ENCODE data around the gene TNFRSF25.

DNA sequence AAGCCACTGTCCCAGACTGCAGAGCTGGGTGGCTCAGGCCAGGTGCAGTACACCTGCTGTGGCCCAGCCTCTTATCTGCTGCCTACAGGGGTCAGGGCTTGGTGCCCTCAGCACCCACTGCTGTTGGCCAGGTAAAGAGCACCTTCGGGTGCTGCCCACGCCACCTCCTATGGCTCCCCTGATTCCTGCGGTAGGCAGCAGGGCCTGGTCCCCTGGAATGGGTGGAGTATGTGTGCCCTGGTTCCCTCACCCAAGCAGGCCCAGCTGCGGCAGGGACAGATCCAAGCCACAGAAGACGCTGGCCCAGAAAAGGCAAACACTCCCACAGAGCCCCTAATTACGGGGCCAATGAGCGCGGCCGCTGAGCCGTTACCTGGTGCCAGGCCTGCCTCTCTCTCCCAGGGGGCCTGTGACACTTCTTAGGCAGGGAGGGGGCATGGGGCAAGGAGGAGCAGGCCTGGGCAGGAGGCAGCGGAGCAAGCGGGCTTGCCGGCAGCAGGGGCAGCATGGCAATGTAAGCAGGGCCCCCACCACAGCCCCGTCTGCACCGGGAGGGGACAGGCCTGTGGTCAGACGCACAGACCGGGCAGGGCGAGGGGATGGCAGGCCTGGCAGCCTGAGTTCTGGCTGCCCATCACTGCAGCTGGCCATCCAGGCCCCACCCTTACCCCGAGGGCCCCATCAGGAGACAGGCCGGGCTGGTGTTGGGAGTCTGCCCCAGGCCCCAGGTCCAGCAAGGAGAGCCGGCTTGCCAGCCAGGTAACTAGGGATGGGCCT is 22.4 kb downstream of the TNFRSF25 start:
- TF ChIP-seq, protein P1, sequence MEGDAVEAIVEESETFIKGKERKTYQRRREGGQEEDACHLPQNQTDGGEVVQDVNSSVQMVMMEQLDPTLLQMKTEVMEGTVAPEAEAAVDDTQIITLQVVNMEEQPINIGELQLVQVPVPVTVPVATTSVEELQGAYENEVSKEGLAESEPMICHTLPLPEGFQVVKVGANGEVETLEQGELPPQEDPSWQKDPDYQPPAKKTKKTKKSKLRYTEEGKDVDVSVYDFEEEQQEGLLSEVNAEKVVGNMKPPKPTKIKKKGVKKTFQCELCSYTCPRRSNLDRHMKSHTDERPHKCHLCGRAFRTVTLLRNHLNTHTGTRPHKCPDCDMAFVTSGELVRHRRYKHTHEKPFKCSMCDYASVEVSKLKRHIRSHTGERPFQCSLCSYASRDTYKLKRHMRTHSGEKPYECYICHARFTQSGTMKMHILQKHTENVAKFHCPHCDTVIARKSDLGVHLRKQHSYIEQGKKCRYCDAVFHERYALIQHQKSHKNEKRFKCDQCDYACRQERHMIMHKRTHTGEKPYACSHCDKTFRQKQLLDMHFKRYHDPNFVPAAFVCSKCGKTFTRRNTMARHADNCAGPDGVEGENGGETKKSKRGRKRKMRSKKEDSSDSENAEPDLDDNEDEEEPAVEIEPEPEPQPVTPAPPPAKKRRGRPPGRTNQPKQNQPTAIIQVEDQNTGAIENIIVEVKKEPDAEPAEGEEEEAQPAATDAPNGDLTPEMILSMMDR (IDR thresholded peaks at IDR 0.05; ENCODE audit: low read depth, low read length): no peak
- TF ChIP-seq EZH2phosphoT487 (IDR thresholded peaks at IDR 0.05; ENCODE audit: low read depth): no peak

All from OCI-LY3 (cell line).